IMR-90 (cell line): ENCODE data around the gene ACTR5. TPM values are rescaled to one million over a fixed set of nuclear protein-coding genes. Genes with fewer than 3 reads are reported as not detected.

ENCODE experiments used
- ATAC-seq: fragments of 200-7000 bp; cut with Tn5 transposase; 2 replicates; pipeline ENCODE4 v1.9.1; 2020; ENCODE audit warnings: low read depth, mild to moderate bottlenecking, moderate library complexity
- BruUV-seq: library from RNA; stranded (reverse); fragments of 400-500 nt; replicated peaks from 2 replicates; lab custom pipeline; 2021; lab: Mats Ljungman, UMichigan
- CTCF ChIA-PET: fragments of 300-600 bp; formaldehyde crosslinking; extraction: SDS; loops from one replicate; lab custom pipeline; 2021; ENCODE audit warnings: antibody characterized with exemption; lab: Yijun Ruan, JAX
- POLR2A ChIA-PET: fragments of 300-600 bp; sonication (Branson Sonifier 250); formaldehyde crosslinking; loops from one replicate; lab custom pipeline; 2022; ENCODE audit warnings: antibody characterized with exemption; ENCODE audit not compliant: unreplicated experiment; lab: Charles Lee
- DNase-seq: peaks from one replicate; pipeline ENCODE4 v3.0.0; 2013
- H2AFZ ChIP-seq: replicated peaks from 2 replicates; pipeline ENCODE3; 2013; ENCODE audit warnings: low read length, mild to moderate bottlenecking; ENCODE audit not compliant: poor library complexity
- H2AK5ac ChIP-seq: 2 replicates; pipeline ENCODE4 v1.6.1; 2013; ENCODE audit warnings: low read depth, low read length, inconsistent platforms
- H2AK9ac ChIP-seq: replicated peaks from 2 replicates; pipeline ENCODE3; 2013; ENCODE audit warnings: mild to moderate bottlenecking, low read depth, low read length, moderate library complexity; ENCODE audit not compliant: poor library complexity
- H2BK120ac ChIP-seq: 2 replicates; pipeline ENCODE4 v1.6.1; 2013; ENCODE audit warnings: low read depth, low read length, inconsistent platforms
- H2BK15ac ChIP-seq: 3 replicates; pipeline ENCODE4 v1.6.1; 2013; ENCODE audit warnings: low read depth, low read length, inconsistent platforms
- H2BK20ac ChIP-seq: 2 replicates; pipeline ENCODE4 v1.6.1; 2013; ENCODE audit warnings: low read depth, mild to moderate bottlenecking, inconsistent platforms, low read length, moderate library complexity
- H2BK5ac ChIP-seq: 2 replicates; pipeline ENCODE4 v1.6.1; 2013; ENCODE audit warnings: mild to moderate bottlenecking, low read depth, low read length, inconsistent platforms; ENCODE audit not compliant: poor library complexity, severe bottlenecking
- H3K14ac ChIP-seq: replicated peaks from 2 replicates; pipeline ENCODE4 v1.6.1; 2013; ENCODE audit warnings: low read depth, low read length, inconsistent platforms
- H3K18ac ChIP-seq: 2 replicates; pipeline ENCODE4 v1.6.1; 2013; ENCODE audit warnings: low read depth, low read length, control low read depth
- H3K23ac ChIP-seq: 2 replicates; pipeline ENCODE4 v1.6.1; 2013; ENCODE audit warnings: low read depth, low read length, inconsistent platforms
- H3K27ac ChIP-seq: 2 replicates; pipeline ENCODE4 v1.5.1; 2013; ENCODE audit warnings: mild to moderate bottlenecking, control low read depth, low read length; ENCODE audit not compliant: insufficient read depth
- H3K27me3 ChIP-seq: 2 replicates; pipeline ENCODE4 v1.6.1; 2013; ENCODE audit warnings: low read length; ENCODE audit not compliant: control insufficient read depth, insufficient read depth
- H3K36me3 ChIP-seq: 2 replicates; pipeline ENCODE4 v1.6.1; 2013; ENCODE audit warnings: low read length, mixed read lengths; ENCODE audit not compliant: control insufficient read depth, insufficient read depth
- H3K4ac ChIP-seq: 2 replicates; pipeline ENCODE4 v1.6.1; 2013; ENCODE audit warnings: low read depth, low read length, inconsistent platforms
- H3K4me1 ChIP-seq: 2 replicates; pipeline ENCODE4 v1.6.1; 2013; ENCODE audit warnings: low read length, mixed read lengths; ENCODE audit not compliant: control insufficient read depth, insufficient read depth
- H3K4me2 ChIP-seq: 2 replicates; pipeline ENCODE4 v1.6.1; 2013; ENCODE audit warnings: low read depth, mild to moderate bottlenecking, control low read depth, low read length, moderate library complexity
- H3K4me3 ChIP-seq: 2 replicates; pipeline ENCODE4 v1.5.1; 2013; ENCODE audit warnings: low read depth, mild to moderate bottlenecking, control low read depth, low read length, moderate library complexity; ENCODE audit not compliant: insufficient read depth
- H3K56ac ChIP-seq: 2 replicates; pipeline ENCODE4 v1.6.1; 2013; ENCODE audit warnings: low read length, inconsistent platforms; ENCODE audit not compliant: insufficient read depth; ENCODE audit errors: extremely low read depth
- H3K79me1 ChIP-seq, 2 experiments: 2 replicates each; pipeline ENCODE4 v1.6.1; 2013; ENCODE audit warnings: low read length in 2 of 2, inconsistent platforms in 1 of 2, low read depth in 1 of 2
- H3K9ac ChIP-seq: 2 replicates; pipeline ENCODE4 v1.6.1; 2013; ENCODE audit warnings: low read depth, low read length, control low read depth
- H3K9me1 ChIP-seq: 2 replicates; pipeline ENCODE4 v1.6.1; 2013; ENCODE audit warnings: low read length, inconsistent platforms; ENCODE audit not compliant: insufficient read depth
- H3K9me3 ChIP-seq: 2 replicates; pipeline ENCODE4 v1.6.1; 2013; ENCODE audit warnings: low read length; ENCODE audit not compliant: control insufficient read depth, insufficient read depth
- H4K20me1 ChIP-seq: 2 replicates; pipeline ENCODE4 v1.6.1; 2013; ENCODE audit warnings: low read length, inconsistent platforms; ENCODE audit not compliant: insufficient read depth
- H4K5ac ChIP-seq: 2 replicates; pipeline ENCODE4 v1.6.1; 2013; ENCODE audit warnings: mild to moderate bottlenecking, low read depth, low read length, control low read depth
- H4K8ac ChIP-seq, 2 experiments: 2 replicates each; pipeline ENCODE4 v1.6.1; 2013; ENCODE audit warnings: low read depth in 2 of 2, low read length in 2 of 2, control low read depth in 1 of 2, inconsistent platforms in 1 of 2
- H4K91ac ChIP-seq: 2 replicates; pipeline ENCODE4 v1.6.1; 2013; ENCODE audit warnings: low read depth, low read length, inconsistent platforms; ENCODE audit not compliant: insufficient read depth
- POLR2A ChIP-seq: IDR thresholded peaks from 2 replicates; pipeline ENCODE4 v1.6.1; 2012; ENCODE audit warnings: mild to moderate bottlenecking, low read depth, low read length
- WGBS, 2 experiments: methylation state at CpG; one replicate each; pipeline versions ENCODE4 v1.1.5 to v1.1.7; 2013; ENCODE audit warnings: missing lambda C conversion rate in 2 of 2; ENCODE audit not compliant: insufficient read length in 1 of 2; ENCODE audit errors: extremely low coverage in 2 of 2; 5-methylcytosine and 5-hydroxymethylcytosine counted together
- dilution Hi-C: fragments of 300-500 bp; cut with HindIII; formaldehyde crosslinking; loops from one replicate; pipeline ENCODE4 v1.14.3; 2018; ENCODE audit warnings: low sequenced_read_pairs; ENCODE audit not compliant: unreplicated experiment
- in situ Hi-C: fragments of 300-500 bp; cut with MboI; formaldehyde crosslinking; loops from 3 replicates; pipeline ENCODE4 v1.14.3; 2019; ENCODE audit warnings: low sequenced_read_pairs, inconsistent platforms, mixed read lengths
- intact Hi-C: fragments of 100-400 bp; cut with micrococcal nuclease; formaldehyde crosslinking; loops from 2 replicates; pipeline ENCODE4 v1.10.0; 2022
- polyA plus RNA-seq, 3 experiments: library from polyadenylated mRNA; depleted of rRNA; stranded (reverse); fragments of >200 nt; gene quantifications; 2 replicates each; pipeline ENCODE4 v1.2.3, GENCODE V29; 2012; ENCODE audit warnings: low replicate concordance in 1 of 3
- total RNA-seq: library from RNA; depleted of rRNA; stranded (reverse); fragments of >200 nt; gene quantifications from 2 replicates; pipeline ENCODE4 v1.2.3, GENCODE V29; 2012
- TF ChIP-seq, protein P1 (sequence below): fragments of 150-350 bp; IDR thresholded peaks from 2 replicates; pipeline ENCODE4 v1.6.1; 2017; ENCODE audit warnings: mild to moderate bottlenecking, antibody characterized with exemption, low read length, low read depth

The ACTR5 gene
- total and polyA plus RNA-seq, 2 of the 4 experiments (the other 2 are of a cell fraction): 5.9 to 6.6 TPM

DNA sequence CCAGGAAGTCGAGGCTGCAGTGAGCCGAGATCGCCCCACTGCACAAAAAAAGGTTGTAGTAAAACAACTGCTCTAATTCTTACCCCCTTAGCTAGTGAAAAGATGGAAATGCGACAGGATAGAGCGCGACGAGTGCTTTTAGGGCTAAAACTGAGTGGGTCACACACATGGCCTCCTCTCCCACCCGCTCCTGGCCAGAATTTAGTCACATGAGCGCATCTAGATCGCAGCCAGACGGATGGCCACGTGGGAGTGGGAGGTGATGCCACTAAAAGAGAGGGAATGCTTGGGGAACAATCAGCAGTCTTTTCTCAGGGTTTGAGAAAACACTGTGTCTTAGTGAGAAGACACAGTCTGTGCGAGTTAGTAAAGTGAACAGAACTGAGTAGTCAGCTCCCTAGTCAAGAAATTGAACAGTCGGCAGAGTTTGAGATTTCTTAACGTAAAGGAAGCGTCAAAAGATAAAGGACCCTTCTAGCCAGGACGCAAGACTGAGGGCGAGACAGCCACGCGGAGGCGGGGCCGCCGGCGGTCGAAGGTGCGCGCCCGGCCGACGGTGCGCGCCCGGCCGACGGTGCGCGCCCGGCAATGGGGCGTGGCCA, 664 bp upstream of the ACTR5 start:
- CTCF ChIA-PET: no interaction called here
- H3K79me1 ChIP-seq: peaks cover 15 to 18% of the 10 kb centered on the region in 2 experiments; a peak in 3 of 4 replicates
- H3K56ac ChIP-seq: no peak overlapping the region; the same call in 1 of the 2 replicates
- H2BK120ac ChIP-seq: no peak overlapping the region
- peak overlapping the region; percentile 91 for H2AFZ ChIP-seq
- peaks cover 5% of the 10 kb centered on the region; the same call in 1 of the 2 replicates for H3K27me3 ChIP-seq
- DNase-seq: no peak
- WGBS, 2 experiments: 2% methylated on average over 24 of the region's 39 CpGs; no CpG with 5 or more reads in 1 of the 2 experiments
- H3K27ac ChIP-seq: no peak overlapping the region
- H3K14ac ChIP-seq: peak overlapping the region; percentile 25; the same call in 1 of the 2 replicates
- dilution Hi-C loops: no loop called here
- in situ Hi-C loops: loop anchor here (25.0 kb wide), 2 partner anchors 90 to 285 kb away; partner anchors contain the start of gene RALGAPB
- POLR2A ChIA-PET: no interaction called here
- H2AK9ac ChIP-seq: peak overlapping the region; percentile 92
- H4K20me1 ChIP-seq: no peaks in the 10 kb centered on the region; the same call in 1 of the 2 replicates
- no peak overlapping the region for H4K5ac ChIP-seq
- peaks cover 5% of the 10 kb centered on the region; the same call in 1 of the 2 replicates for H3K4me1 ChIP-seq
- H3K4me2 ChIP-seq: peak overlapping the region; percentile 96
- H3K36me3 ChIP-seq: no peaks in the 10 kb centered on the region
- no peak overlapping the region for H3K18ac ChIP-seq
- intact Hi-C loops: loop anchor here (5.0 kb wide), 1 partner anchor 300 kb away; no protein-coding TSS in a partner anchor
- TF ChIP-seq, protein P1, sequence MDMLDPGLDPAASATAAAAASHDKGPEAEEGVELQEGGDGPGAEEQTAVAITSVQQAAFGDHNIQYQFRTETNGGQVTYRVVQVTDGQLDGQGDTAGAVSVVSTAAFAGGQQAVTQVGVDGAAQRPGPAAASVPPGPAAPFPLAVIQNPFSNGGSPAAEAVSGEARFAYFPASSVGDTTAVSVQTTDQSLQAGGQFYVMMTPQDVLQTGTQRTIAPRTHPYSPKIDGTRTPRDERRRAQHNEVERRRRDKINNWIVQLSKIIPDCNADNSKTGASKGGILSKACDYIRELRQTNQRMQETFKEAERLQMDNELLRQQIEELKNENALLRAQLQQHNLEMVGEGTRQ: peak; percentile 31; the same call in 1 of the 2 replicates
- no peak for TF ChIP-seq POLR2A
- no TSS peak for BruUV-seq
- H3K9me3 ChIP-seq: no peaks in the 10 kb centered on the region
- no peak for ATAC-seq
- no peak overlapping the region for H2AK5ac ChIP-seq
- H2BK15ac ChIP-seq: no peak overlapping the region
- H3K9me1 ChIP-seq: peaks cover 3% of the 10 kb centered on the region; the same call in 1 of the 2 replicates
- H3K4ac ChIP-seq: no peak overlapping the region
- no peak overlapping the region for H4K91ac ChIP-seq
- no peak overlapping the region for H2BK5ac ChIP-seq
- H3K23ac ChIP-seq: peak overlapping the region; percentile 67
- peak overlapping the region; percentile 61 for H3K9ac ChIP-seq
- H4K8ac ChIP-seq: peak overlapping the region; percentile 49 to 69; a peak in 3 of 4 replicates
- H3K4me3 ChIP-seq: peak overlapping the region; percentile 84
- H2BK20ac ChIP-seq: no peak overlapping the region
